GM12875 (cell line): ENCODE results near the gene MORN1.

ENCODE experiments used
- H3K4me3 ChIP-seq: one replicate; pipeline ENCODE4 v1.5.1; 2011; ENCODE audit warnings: low read depth, low read length, control low read depth
- CTCF ChIP-seq: IDR thresholded peaks from 2 replicates; pipeline ENCODE4 v1.5.1; 2011; ENCODE audit warnings: low read depth, mild to moderate bottlenecking, control low read depth, inconsistent platforms, low read length, moderate library complexity, borderline replicate concordance; ENCODE audit not compliant: insufficient read depth

The MORN1 gene

GRCh38 chr1:2350501-2350900 is 40.9 kb downstream of the MORN1 start:
- no peak for TF ChIP-seq CTCF
- H3K4me3 ChIP-seq = no peak overlapping the region

GRCh38 chr1:2349806-2350205 is 41.5 kb downstream of the MORN1 start:
- no peak overlapping the region for H3K4me3 ChIP-seq
- TF ChIP-seq CTCF = no peak

- no peak overlapping the region for H3K4me3 ChIP-seq
- no peak for TF ChIP-seq CTCF
Observed at GRCh38 chr1:2348346-2349325, 42.7 kb downstream of the MORN1 start.

- no peak overlapping the region for H3K4me3 ChIP-seq
- no peak for TF ChIP-seq CTCF
Observed at GRCh38 chr1:2347896-2348295, 43.5 kb downstream of the MORN1 start.

- H3K4me3 ChIP-seq = no peak overlapping the region
- no peak for TF ChIP-seq CTCF
Observed at GRCh38 chr1:2347409-2347785, 44.0 kb downstream of the MORN1 start.

- TF ChIP-seq CTCF = no peak
- H3K4me3 ChIP-seq = no peak overlapping the region
Observed at GRCh38 chr1:2346691-2347408, 44.5 kb downstream of the MORN1 start.
